HEK293 (cell line): Measurements from ENCODE around the gene ZFR2.

Experiments used
- MYNN ChIP-seq: fragments of 450-650 bp; formaldehyde crosslinking; IDR thresholded peaks from 2 replicates; pipeline ENCODE4 v1.5.1; 2016; ENCODE audit warnings: missing biosample characterization, missing genetic modification characterization, borderline replicate concordance
- ZNF148 ChIP-seq: fragments of 450-650 bp; formaldehyde crosslinking; IDR thresholded peaks from 2 replicates; pipeline ENCODE4 v1.5.0; 2017; ENCODE audit warnings: missing biosample characterization, missing genetic modification characterization, borderline replicate concordance
- ZNF292 ChIP-seq: fragments of 450-650 bp; formaldehyde crosslinking; IDR thresholded peaks from 2 replicates; pipeline ENCODE4 v1.5.1; 2016; ENCODE audit warnings: low read depth, missing biosample characterization, missing genetic modification characterization, borderline replicate concordance
- ZNF513 ChIP-seq: fragments of 450-650 bp; IDR thresholded peaks from 2 replicates; pipeline ENCODE4 v1.5.1; 2018; ENCODE audit warnings: missing biosample characterization, missing genetic modification characterization

GRCh38 chr19:3904233-3904632 is 35.4 kb upstream of the ZFR2 start:
- TF ChIP-seq ZNF148 (tag by site-specific recombination) (no peak), ZNF513 (tag by site-specific recombination) (no peak), MYNN (tag by site-specific recombination) (no peak), ZNF292 (no peak)
